Progenitor cell of endocrine pancreas (in vitro differentiated cells): ENCODE measurements around the gene STX11. TPM values are rescaled to one million over a fixed set of nuclear protein-coding genes. Genes with fewer than 3 reads are reported as not detected.

ENCODE experiments used
- DNase-seq: peaks from one replicate; pipeline ENCODE4 v3.0.0; 2021; ENCODE audit warnings: low spot score; ENCODE audit not compliant: unreplicated experiment
- H3K27ac Mint-ChIP-seq: 2 replicates; pipeline ENCODE4 v1.8.0; 2021; ENCODE audit warnings: mild to moderate bottlenecking, moderate library complexity, mixed read lengths
- H3K27me3 Mint-ChIP-seq: 2 replicates; pipeline ENCODE4 v1.8.0; 2021; ENCODE audit warnings: mixed read lengths
- H3K36me3 Mint-ChIP-seq: 2 replicates; pipeline ENCODE4 v1.8.0; 2022; ENCODE audit warnings: mixed read lengths; ENCODE audit not compliant: insufficient read depth
- H3K4me1 Mint-ChIP-seq: 2 replicates; pipeline ENCODE4 v1.8.0; 2021; ENCODE audit warnings: low read depth, mixed read lengths
- H3K4me3 Mint-ChIP-seq: 2 replicates; pipeline ENCODE4 v1.8.0; 2021; ENCODE audit warnings: low read depth, mild to moderate bottlenecking, moderate library complexity, mixed read lengths
- H3K9me3 Mint-ChIP-seq: 2 replicates; pipeline ENCODE4 v1.8.0; 2021; ENCODE audit warnings: low read depth, mixed read lengths
- total RNA-seq: library from RNA; stranded (reverse); gene quantifications from 2 replicates; pipeline ENCODE4 v1.2.1, GENCODE V29; 2021
- TF ChIP-seq, protein P1 (sequence below): fragments of 200-600 bp; sonication (generic); IDR thresholded peaks from one replicate; pipeline ENCODE4 v1.5.0; 2021; ENCODE audit warnings: antibody characterized with exemption, mild to moderate bottlenecking; ENCODE audit not compliant: unreplicated experiment

The STX11 gene
- total RNA-seq, 1 donor from 2014 or later: not detected

DNA sequence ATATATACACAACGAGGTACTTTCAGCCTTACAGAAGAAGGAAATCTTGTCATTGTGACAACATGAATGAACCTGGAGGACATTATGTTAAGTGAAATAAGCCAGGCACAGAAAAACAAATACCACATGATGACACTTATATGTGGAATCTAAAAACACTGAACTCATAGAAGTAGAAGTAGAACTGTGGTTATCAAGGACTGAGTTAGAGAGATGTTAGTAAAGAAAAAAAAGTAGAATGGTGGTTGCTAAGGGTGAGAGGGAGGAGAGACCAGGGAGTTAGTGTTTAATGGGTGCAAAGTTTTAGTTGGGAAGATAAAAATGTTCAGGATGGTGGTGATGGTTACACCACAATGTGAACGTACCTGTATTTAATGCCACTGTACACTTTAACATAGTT, 4.8 kb upstream of the STX11 start:
- no peaks in the 10 kb centered on the region for H3K9me3 Mint-ChIP-seq
- H3K36me3 Mint-ChIP-seq: no peaks in the 10 kb centered on the region
- H3K4me1 Mint-ChIP-seq: no peaks in the 10 kb centered on the region
- H3K27ac Mint-ChIP-seq: no peak overlapping the region
- H3K4me3 Mint-ChIP-seq: no peak overlapping the region
- no peak for DNase-seq
- H3K27me3 Mint-ChIP-seq: peaks cover 49% of the 10 kb centered on the region
- TF ChIP-seq, protein P1, sequence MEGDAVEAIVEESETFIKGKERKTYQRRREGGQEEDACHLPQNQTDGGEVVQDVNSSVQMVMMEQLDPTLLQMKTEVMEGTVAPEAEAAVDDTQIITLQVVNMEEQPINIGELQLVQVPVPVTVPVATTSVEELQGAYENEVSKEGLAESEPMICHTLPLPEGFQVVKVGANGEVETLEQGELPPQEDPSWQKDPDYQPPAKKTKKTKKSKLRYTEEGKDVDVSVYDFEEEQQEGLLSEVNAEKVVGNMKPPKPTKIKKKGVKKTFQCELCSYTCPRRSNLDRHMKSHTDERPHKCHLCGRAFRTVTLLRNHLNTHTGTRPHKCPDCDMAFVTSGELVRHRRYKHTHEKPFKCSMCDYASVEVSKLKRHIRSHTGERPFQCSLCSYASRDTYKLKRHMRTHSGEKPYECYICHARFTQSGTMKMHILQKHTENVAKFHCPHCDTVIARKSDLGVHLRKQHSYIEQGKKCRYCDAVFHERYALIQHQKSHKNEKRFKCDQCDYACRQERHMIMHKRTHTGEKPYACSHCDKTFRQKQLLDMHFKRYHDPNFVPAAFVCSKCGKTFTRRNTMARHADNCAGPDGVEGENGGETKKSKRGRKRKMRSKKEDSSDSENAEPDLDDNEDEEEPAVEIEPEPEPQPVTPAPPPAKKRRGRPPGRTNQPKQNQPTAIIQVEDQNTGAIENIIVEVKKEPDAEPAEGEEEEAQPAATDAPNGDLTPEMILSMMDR: no peak

DNA sequence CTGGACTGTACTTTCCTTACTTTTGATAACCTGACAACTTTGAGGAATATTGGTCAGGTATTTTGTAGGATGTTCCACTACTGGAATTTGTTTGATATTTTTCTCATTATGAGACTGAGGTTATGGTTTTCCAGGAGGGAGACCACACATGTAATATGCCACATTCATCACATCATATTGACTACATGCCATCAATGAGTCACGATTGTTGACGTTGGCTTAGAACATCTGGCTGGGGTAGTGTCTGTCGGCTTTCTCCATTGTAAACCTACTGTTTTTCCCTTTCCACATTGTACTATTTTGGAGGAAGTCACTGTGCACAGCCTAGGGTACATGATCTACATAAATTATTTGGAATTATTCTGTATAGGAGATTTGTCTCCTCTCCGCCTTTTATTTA, 1.4 kb upstream of the STX11 start:
- TF ChIP-seq, protein P1: no peak
- no peaks in the 10 kb centered on the region for H3K36me3 Mint-ChIP-seq
- no peak overlapping the region for H3K27ac Mint-ChIP-seq
- H3K27me3 Mint-ChIP-seq: peaks cover 75% of the 10 kb centered on the region
- H3K4me1 Mint-ChIP-seq: peaks cover 8% of the 10 kb centered on the region
- no peaks in the 10 kb centered on the region for H3K9me3 Mint-ChIP-seq
- H3K4me3 Mint-ChIP-seq: no peak overlapping the region
- no peak for DNase-seq

DNA sequence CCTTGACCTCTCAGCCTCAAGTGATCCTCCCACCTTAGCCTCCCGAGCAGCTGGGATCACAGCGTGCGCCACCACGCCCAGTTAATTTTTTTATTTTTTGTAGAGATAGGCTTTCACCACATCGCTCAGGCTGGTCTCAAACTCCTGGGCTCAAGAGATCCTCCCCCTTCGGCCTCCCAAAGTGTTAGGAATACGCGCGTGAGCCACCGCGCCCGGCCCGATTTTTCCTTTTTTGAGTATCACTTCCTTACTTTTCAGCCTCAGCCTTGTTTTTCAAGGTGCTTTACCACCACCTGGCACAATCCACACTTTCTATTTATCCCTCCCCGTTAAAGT, 791 bp upstream of the STX11 start:
- peaks cover 80% of the 10 kb centered on the region for H3K27me3 Mint-ChIP-seq
- peaks cover 8% of the 10 kb centered on the region for H3K4me1 Mint-ChIP-seq
- DNase-seq: no peak
- H3K36me3 Mint-ChIP-seq: no peaks in the 10 kb centered on the region
- H3K4me3 Mint-ChIP-seq: peak overlapping the region; percentile 79
- TF ChIP-seq, protein P1: no peak
- no peaks in the 10 kb centered on the region for H3K9me3 Mint-ChIP-seq
- H3K27ac Mint-ChIP-seq: no peak overlapping the region

DNA sequence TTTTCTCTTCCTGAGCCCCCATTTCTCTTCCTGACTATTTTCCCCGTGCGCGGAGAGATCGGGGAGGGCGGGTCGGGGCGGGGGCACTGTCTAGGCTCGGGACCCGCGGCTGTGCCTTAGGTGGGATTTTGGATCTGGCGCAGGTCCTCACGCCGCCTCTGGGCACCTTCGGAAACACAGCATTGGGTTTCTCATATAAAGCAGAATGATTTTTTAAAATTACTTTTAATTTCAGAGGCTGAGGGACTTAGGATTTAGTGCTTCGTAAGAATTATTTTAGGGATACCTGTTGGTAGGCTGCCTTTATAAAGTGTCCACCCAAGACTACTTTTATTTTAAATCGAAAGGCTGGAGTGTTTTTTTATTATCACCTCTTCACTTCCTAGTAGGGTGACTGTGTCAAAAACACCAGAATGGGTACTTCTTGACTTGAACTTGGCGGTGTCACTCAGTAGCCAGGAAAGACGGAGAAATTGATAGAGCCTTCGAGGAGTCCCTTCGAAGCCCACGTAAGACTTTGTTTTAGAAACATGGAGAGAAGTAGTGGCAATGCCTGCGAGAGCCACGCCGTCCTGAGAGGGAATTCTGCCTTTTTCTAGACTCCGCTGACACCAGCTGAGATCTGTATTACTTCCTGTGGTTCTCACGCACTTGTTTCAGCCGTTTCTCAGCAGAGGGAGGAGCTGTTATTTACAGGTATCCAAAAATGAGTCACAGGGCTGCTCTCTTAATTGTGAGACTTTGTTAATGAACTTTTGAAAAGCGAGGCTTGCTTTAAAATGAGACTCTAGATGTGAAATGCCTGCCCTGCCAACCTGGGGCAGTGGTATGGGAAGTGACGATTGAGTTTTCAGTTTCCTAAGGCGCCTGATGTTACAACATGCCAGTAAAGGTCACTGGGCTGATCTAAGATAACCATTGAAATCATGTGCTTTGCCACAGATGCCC, 667 bp downstream of the STX11 start:
- TF ChIP-seq, protein P1: peak; percentile 63
- Mint-ChIP-seq H3K27ac (peak overlapping the region; percentile 30), H3K4me3 (peak overlapping the region; percentile 78), H3K4me1 (peaks cover 8% of the 10 kb centered on the region), H3K27me3 (peaks cover 82% of the 10 kb centered on the region), H3K9me3 (no peaks in the 10 kb centered on the region), H3K36me3 (no peaks in the 10 kb centered on the region)
- peak; percentile 22 for DNase-seq

DNA sequence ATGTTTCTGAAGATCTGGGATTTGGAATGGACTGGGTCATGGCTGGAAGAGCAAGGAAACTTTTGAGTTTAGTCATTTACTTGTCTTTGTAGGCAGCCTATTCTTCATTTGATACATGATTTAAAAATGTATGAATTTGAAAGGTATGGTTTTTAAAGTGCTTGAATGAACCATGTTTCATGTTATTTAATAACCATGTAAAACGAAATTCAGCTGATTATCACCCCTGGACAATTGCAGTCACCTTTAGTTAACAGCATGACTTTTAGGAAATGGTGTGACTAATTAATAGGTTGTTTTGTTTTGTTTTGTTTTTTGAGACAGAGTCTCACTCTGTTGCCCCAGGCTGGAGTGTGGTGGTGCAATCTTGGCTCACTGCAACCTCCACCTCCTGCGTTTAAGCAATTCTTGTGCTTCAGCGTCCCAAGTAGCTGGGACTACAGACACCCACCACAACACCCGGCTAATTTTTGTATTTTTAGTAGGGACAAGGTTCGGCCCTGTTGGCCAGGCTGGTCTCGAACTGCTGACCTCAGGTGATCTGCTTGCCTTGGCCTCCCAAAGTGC, 2.1 kb downstream of the STX11 start:
- peaks cover 70% of the 10 kb centered on the region for H3K27me3 Mint-ChIP-seq
- TF ChIP-seq, protein P1: no peak
- DNase-seq: no peak
- H3K4me1 Mint-ChIP-seq: peaks cover 10% of the 10 kb centered on the region
- no peak overlapping the region for H3K27ac Mint-ChIP-seq
- no peaks in the 10 kb centered on the region for H3K9me3 Mint-ChIP-seq
- H3K4me3 Mint-ChIP-seq: no peak overlapping the region
- no peaks in the 10 kb centered on the region for H3K36me3 Mint-ChIP-seq
